GM18870 (cell line): Measurements from ENCODE around the gene MAP3K4.

Experiments used
- ATAC-seq: cut with Tn5 transposase; IDR thresholded peaks from one replicate; pipeline ENCODE4 v1.9.1; 2021; ENCODE audit warnings: moderate library complexity; ENCODE audit not compliant: unreplicated experiment

MAP3K4 gene

GRCh38 chr6:161080263-161080970, 88.8 kb downstream of the MAP3K4 start:
- no peak for ATAC-seq

GRCh38 chr6:161082215-161082614, 90.6 kb downstream of the MAP3K4 start:
- no peak for ATAC-seq

GRCh38 chr6:161085246-161085645, 93.7 kb downstream of the MAP3K4 start:
- ATAC-seq: no peak

GRCh38 chr6:161088676-161089328, 97.2 kb downstream of the MAP3K4 start:
- no peak for ATAC-seq

GRCh38 chr6:161091151-161091550, 99.6 kb downstream of the MAP3K4 start:
- no peak for ATAC-seq

- ATAC-seq: no peak
Observed at GRCh38 chr6:161091972-161092701, 100.6 kb downstream of the MAP3K4 start.

GRCh38 chr6:161094955-161095354, 103.4 kb downstream of the MAP3K4 start:
- no peak for ATAC-seq

- no peak for ATAC-seq
Observed at GRCh38 chr6:161095916-161096315, 104.3 kb downstream of the MAP3K4 start.

- ATAC-seq: no peak
Observed at GRCh38 chr6:161100072-161100471, 108.5 kb downstream of the MAP3K4 start.

GRCh38 chr6:161101517-161101916, 109.9 kb downstream of the MAP3K4 start:
- no peak for ATAC-seq

GRCh38 chr6:161103475-161103874, 111.9 kb downstream of the MAP3K4 start:
- ATAC-seq: no peak

- ATAC-seq: no peak
Observed at GRCh38 chr6:161104966-161105365, 113.4 kb downstream of the MAP3K4 start.

- no peak for ATAC-seq
Observed at GRCh38 chr6:161105408-161105807, 113.8 kb downstream of the MAP3K4 start.

GRCh38 chr6:161107779-161108730, 116.5 kb downstream of the MAP3K4 start:
- ATAC-seq: no peak

- ATAC-seq: no peak
Observed at GRCh38 chr6:161108916-161109315, 117.3 kb downstream of the MAP3K4 start.

- no peak for ATAC-seq
Observed at GRCh38 chr6:161109366-161109765, 117.8 kb downstream of the MAP3K4 start.

GRCh38 chr6:161110028-161110779, 118.6 kb downstream of the MAP3K4 start:
- no peak for ATAC-seq

GRCh38 chr6:161111261-161111660, 119.7 kb downstream of the MAP3K4 start:
- no peak for ATAC-seq

GRCh38 chr6:161115468-161115867, 123.9 kb downstream of the MAP3K4 start:
- no peak for ATAC-seq

- no peak for ATAC-seq
Observed at GRCh38 chr6:161116554-161116953, 125.0 kb downstream of the MAP3K4 start.
